ENCODE data around the gene NAA11. TPM values are rescaled to one million over a fixed set of nuclear protein-coding genes. Genes with fewer than 3 reads are reported as not detected.
A peak's percentile ranks its signal among the peaks of the same experiment; 100 is the strongest.
"Not testable (repeated sequence)": the region's sequence is repeated elsewhere in the genome, so short reads cannot be mapped to it uniquely, and the experiment has no call there.

Gene NAA11
- total RNA-seq, 2 donors from 2014 or later, result not detected

DNA sequence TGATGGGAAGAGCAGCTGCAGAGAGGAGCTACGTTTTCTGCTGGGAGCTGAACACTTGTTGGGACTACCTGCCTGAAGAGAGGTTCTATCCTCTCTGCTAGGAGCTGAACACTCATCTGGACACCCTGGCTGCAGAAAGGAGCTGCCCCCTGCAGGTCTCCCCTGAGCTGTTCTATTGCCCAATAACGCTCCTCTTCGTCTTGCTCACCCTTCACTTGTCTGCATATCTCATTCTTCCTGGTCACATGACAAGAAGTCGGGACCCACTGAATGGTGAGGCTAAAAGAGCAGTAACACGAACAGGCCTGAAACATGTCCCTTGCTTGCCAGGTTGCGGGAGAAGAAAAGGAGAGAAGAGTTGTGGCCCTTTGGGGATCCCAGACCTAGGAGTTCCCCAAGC is 27.8 kb downstream of the NAA11 start:
- H3K4me1 Mint-ChIP-seq (ENCODE audit: low read depth), result no peaks in the 10 kb centered on the region
- ATAC-seq (replicated peaks in 1 of 2), result no peak

DNA sequence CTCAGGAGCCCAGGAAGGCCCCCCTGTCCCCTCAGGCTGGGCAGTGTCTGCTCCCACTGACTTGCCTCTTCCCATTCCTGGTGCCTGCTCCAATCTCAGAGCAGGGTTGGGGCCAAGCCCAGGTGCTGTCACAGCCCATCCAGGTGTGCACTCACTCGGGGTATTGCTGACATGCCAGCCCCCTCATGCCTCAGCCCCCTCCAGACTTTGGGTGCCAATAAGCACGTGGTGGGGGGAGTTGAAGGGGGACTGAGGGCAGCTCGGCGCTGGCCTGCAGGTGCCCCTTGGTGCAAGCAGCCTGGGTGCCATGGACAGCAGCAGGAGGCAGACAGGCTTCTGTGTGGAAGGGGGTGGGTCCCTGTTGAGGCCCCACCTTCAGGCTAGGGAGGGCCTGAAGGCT is 28.4 kb downstream of the NAA11 start:
- DNase-seq (no peak), ATAC-seq (replicated peaks in 1 of 2) (no peak)
- H3K4me3 Mint-ChIP-seq, result no peak overlapping the region
- no peaks in the 10 kb centered on the region for H3K4me1 Mint-ChIP-seq (ENCODE audit: low read depth)
- H3K36me3 Mint-ChIP-seq (ENCODE audit: insufficient read depth in 2 of 2), result no peaks in the 10 kb centered on the region
- no peaks in the 10 kb centered on the region for H3K9me3 Mint-ChIP-seq
- H3K27me3 Mint-ChIP-seq (ENCODE audit: low read depth), result no peaks in the 10 kb centered on the region
- H3K27ac Mint-ChIP-seq, result no peak overlapping the region

More for the DNA sequence above, 27.8 kb downstream of the NAA11 start:
- H3K27me3 Mint-ChIP-seq (ENCODE audit: low read depth), result no peaks in the 10 kb centered on the region
- H3K9me3 Mint-ChIP-seq, result no peaks in the 10 kb centered on the region
- H3K36me3 Mint-ChIP-seq (ENCODE audit: insufficient read depth in 2 of 2), result no peaks in the 10 kb centered on the region
- no peak overlapping the region for H3K4me3 Mint-ChIP-seq
- H3K27ac Mint-ChIP-seq, result no peak overlapping the region
- DNase-seq, result no peak

DNA sequence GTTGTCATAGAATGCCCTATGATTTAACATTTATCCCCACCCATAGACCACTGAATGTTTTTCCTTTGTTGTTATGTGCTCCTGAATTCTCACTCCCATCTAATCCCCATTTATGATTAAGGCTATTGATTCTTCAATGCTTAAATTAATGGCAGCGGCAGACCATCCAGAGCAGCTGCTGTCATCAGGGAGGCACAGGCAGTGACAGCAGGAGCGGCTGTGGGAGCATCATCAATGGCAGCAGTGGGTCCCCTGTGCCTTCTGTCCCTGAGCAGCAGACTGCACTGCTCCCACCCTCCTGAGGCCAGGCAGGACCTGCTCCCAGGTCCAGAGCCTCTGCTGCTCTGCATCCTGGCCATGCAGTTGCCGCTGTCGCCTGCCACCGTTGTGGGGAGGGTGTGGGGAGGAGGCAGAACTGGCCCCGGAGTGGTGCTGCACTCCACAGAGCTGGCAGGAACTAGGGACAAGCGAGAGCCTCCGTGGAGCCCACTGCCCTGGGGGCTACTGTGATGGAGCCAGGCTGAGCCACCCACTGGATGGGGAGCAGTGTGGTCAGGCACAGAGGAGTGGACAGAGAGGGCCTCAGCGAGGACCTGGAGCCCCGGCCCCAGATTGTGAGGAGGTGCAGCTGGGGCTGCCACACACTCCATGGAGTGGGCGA is 29.0 kb downstream of the NAA11 start:
- ATAC-seq (replicated peaks in 1 of 2) (no peak), DNase-seq (no peak)
- no peaks in the 10 kb centered on the region for H3K36me3 Mint-ChIP-seq (ENCODE audit: insufficient read depth in 2 of 2)
- H3K27me3 Mint-ChIP-seq (ENCODE audit: low read depth), result no peaks in the 10 kb centered on the region
- no peak overlapping the region for H3K27ac Mint-ChIP-seq
- H3K4me1 Mint-ChIP-seq (ENCODE audit: low read depth), result no peaks in the 10 kb centered on the region
- no peak overlapping the region for H3K4me3 Mint-ChIP-seq
- H3K9me3 Mint-ChIP-seq, result no peaks in the 10 kb centered on the region

GRCh38 chr4:79295086-79295485 is 30.8 kb downstream of the NAA11 start:
- Mint-ChIP-seq H3K4me3 (no peak overlapping the region), H3K36me3 (ENCODE audit: insufficient read depth in 2 of 2) (no peaks in the 10 kb centered on the region), H3K27me3 (ENCODE audit: low read depth) (no peaks in the 10 kb centered on the region), H3K9me3 (no peaks in the 10 kb centered on the region), H3K27ac (no peak overlapping the region), H3K4me1 (ENCODE audit: low read depth) (no peaks in the 10 kb centered on the region)
- no peak for ATAC-seq (replicated peaks in 1 of 2)
- DNase-seq, result no peak

GRCh38 chr4:79294064-79294463 is 31.8 kb downstream of the NAA11 start:
- Mint-ChIP-seq H3K9me3 (no peaks in the 10 kb centered on the region), H3K36me3 (ENCODE audit: insufficient read depth in 2 of 2) (no peaks in the 10 kb centered on the region), H3K27me3 (ENCODE audit: low read depth) (no peaks in the 10 kb centered on the region), H3K27ac (no peak overlapping the region), H3K4me3 (no peak overlapping the region), H3K4me1 (ENCODE audit: low read depth) (no peaks in the 10 kb centered on the region)
- DNase-seq (no peak), ATAC-seq (replicated peaks in 1 of 2) (no peak)

GRCh38 chr4:79292008-79292407 is 33.9 kb downstream of the NAA11 start:
- DNase-seq, result no peak
- no peak overlapping the region for H3K27ac Mint-ChIP-seq
- no peaks in the 10 kb centered on the region for H3K4me1 Mint-ChIP-seq (ENCODE audit: low read depth)
- no peaks in the 10 kb centered on the region for H3K36me3 Mint-ChIP-seq (ENCODE audit: insufficient read depth in 2 of 2)
- no peak overlapping the region for H3K4me3 Mint-ChIP-seq
- no peaks in the 10 kb centered on the region for H3K27me3 Mint-ChIP-seq (ENCODE audit: low read depth)
- no peak for ATAC-seq (replicated peaks in 1 of 2)
- no peaks in the 10 kb centered on the region for H3K9me3 Mint-ChIP-seq

GRCh38 chr4:79290376-79290775 is 35.5 kb downstream of the NAA11 start:
- Mint-ChIP-seq H3K4me3 (no peak overlapping the region), H3K4me1 (ENCODE audit: low read depth) (no peaks in the 10 kb centered on the region)
- no peak for ATAC-seq (replicated peaks in 1 of 2)

DNA sequence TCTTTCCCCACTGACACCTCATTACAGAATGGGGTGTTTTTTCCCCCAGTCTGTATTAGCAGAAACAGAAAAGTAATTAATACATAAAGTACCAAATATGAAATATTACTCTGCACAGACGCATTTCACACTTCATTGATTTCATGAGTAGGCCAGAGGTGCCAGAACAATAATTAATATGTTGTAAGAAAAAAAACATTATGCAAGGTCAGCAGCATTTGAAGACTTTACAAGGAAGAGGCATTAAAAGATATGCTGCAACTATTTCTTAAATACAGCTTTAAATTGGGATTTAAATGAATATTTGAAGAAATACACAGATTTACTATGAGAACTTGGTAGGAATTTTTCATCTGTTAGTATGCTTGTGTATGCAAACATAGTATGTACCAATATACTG is 37.7 kb downstream of the NAA11 start:
- H3K4me1 Mint-ChIP-seq (ENCODE audit: low read depth), result no peaks in the 10 kb centered on the region
- no peak overlapping the region for H3K4me3 Mint-ChIP-seq
- no peaks in the 10 kb centered on the region for H3K36me3 Mint-ChIP-seq (ENCODE audit: insufficient read depth in 2 of 2)
- no peaks in the 10 kb centered on the region for H3K9me3 Mint-ChIP-seq
- no peaks in the 10 kb centered on the region for H3K27me3 Mint-ChIP-seq (ENCODE audit: low read depth)
- no peak for DNase-seq
- peak overlapping the region; percentile 46 for H3K27ac Mint-ChIP-seq
- no peak for ATAC-seq (replicated peaks in 1 of 2)

More at GRCh38 chr4:79290376-79290775, 35.5 kb downstream of the NAA11 start:
- no peak for DNase-seq
- no peaks in the 10 kb centered on the region for H3K9me3 Mint-ChIP-seq
- H3K27ac Mint-ChIP-seq, result no peak overlapping the region
- H3K36me3 Mint-ChIP-seq (ENCODE audit: insufficient read depth in 2 of 2), result no peaks in the 10 kb centered on the region
- H3K27me3 Mint-ChIP-seq (ENCODE audit: low read depth), result no peaks in the 10 kb centered on the region

GRCh38 chr4:79287718-79288117 is 38.1 kb downstream of the NAA11 start:
- ATAC-seq (replicated peaks in 1 of 2) (no peak), DNase-seq (no peak)
- Mint-ChIP-seq H3K27me3 (ENCODE audit: low read depth) (no peaks in the 10 kb centered on the region), H3K4me3 (no peak overlapping the region), H3K36me3 (ENCODE audit: insufficient read depth in 2 of 2) (no peaks in the 10 kb centered on the region), H3K9me3 (no peaks in the 10 kb centered on the region), H3K4me1 (ENCODE audit: low read depth) (no peaks in the 10 kb centered on the region), H3K27ac (peak overlapping the region; percentile 46)

- Mint-ChIP-seq H3K4me1 (ENCODE audit: low read depth) (no peaks in the 10 kb centered on the region), H3K36me3 (ENCODE audit: insufficient read depth in 2 of 2) (no peaks in the 10 kb centered on the region), H3K4me3 (no peak overlapping the region), H3K9me3 (no peaks in the 10 kb centered on the region), H3K27me3 (ENCODE audit: low read depth) (no peaks in the 10 kb centered on the region), H3K27ac (no peak overlapping the region)
- DNase-seq, result no peak
- ATAC-seq (replicated peaks in 1 of 2), result no peak
Observed at GRCh38 chr4:79287076-79287475, 38.8 kb downstream of the NAA11 start.

DNA sequence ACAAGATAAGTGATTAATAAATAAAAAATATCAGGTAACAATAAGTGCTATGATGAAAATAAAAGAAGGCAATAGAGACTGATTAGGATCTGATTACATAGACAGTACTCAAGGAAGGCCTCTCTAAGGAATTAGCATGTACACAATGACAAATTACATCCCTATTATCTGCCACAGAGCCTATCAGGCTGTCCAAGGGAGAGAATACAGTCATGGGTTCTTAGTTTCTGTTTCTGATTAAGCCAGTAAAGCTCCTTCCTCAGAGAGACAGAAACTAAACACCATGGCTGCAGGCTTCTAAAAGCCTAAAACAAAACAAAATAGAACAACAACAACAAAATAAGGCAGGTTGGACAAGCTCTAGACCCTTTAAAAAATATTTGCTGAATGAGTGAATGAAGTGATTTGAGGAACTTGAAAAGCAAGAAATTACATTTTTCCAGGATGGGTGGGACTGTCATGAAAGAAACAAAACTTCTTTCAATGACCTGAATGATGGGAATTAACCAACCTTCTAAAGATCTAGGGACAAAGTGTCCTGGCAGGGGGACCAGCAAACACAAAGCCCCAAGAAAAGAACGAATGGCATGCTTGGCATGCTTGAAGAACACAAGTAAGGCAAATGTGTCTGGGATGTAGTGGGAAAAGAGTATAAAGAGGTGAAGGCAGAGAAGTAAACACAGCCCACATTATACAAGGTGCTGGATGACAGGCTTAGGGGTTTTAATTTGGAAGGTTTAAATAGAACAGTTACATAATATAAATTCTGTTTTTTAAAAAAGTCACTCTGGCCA is 44.1 kb downstream of the NAA11 start:
- no peaks in the 10 kb centered on the region for H3K4me1 Mint-ChIP-seq (ENCODE audit: low read depth)
- no peak for ATAC-seq (replicated peaks in 1 of 2)
- no peaks in the 10 kb centered on the region for H3K36me3 Mint-ChIP-seq (ENCODE audit: insufficient read depth in 2 of 2)

DNA sequence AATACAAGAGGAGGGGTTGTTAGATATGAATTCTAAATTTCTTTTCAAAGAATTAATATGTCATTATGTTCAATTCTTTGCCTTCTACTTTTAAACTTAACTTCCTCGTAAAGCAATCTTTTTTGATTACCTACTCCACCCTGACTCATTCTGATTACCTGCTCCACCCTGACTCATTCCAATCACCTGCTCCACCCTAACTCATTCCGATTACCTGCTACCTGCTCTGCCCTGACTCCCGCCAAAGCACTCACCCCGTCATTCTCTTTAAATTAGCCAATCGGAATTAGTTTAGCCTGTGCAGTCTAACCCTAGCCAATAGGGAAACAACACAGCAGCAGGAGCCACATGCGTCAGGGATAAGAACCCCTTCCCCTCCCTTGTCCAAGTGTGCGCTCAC is 48.4 kb downstream of the NAA11 start:
- ATAC-seq (replicated peaks in 1 of 2); H3K27me3 Mint-ChIP-seq (ENCODE audit: low read depth); H3K27ac Mint-ChIP-seq; H3K36me3 Mint-ChIP-seq (ENCODE audit: insufficient read depth in 2 of 2); H3K4me1 Mint-ChIP-seq (ENCODE audit: low read depth); H3K9me3 Mint-ChIP-seq; H3K4me3 Mint-ChIP-seq; DNase-seq: not testable (repeated sequence)

More for the DNA sequence above, 44.1 kb downstream of the NAA11 start:
- H3K27me3 Mint-ChIP-seq (ENCODE audit: low read depth), result no peaks in the 10 kb centered on the region
- no peak overlapping the region for H3K27ac Mint-ChIP-seq
- no peaks in the 10 kb centered on the region for H3K9me3 Mint-ChIP-seq
- no peak for DNase-seq
- H3K4me3 Mint-ChIP-seq, result no peak overlapping the region

DNA sequence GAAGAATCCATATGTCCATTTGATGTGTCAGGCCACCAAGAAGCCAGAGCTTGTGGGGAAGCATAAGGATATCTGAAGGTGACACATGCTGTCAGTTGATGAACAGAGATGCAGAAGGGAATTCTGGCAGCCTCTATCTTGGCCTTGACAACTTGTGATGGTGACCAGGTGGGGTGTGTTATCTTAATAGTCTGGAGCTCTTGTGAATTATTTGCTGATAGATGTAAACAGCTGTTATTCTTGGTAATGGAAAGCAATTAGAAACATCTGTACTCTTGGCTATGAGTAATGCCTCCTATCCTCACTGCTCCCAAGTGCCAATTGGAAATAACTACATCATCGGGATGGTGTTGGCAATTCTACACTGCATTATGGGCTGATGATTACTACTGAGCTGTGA is 51.9 kb downstream of the NAA11 start:
- no peak overlapping the region for H3K4me3 Mint-ChIP-seq
- ATAC-seq (replicated peaks in 1 of 2) (no peak), DNase-seq (no peak)
- no peaks in the 10 kb centered on the region for H3K9me3 Mint-ChIP-seq
- H3K36me3 Mint-ChIP-seq (ENCODE audit: insufficient read depth in 2 of 2), result no peaks in the 10 kb centered on the region
- no peaks in the 10 kb centered on the region for H3K4me1 Mint-ChIP-seq (ENCODE audit: low read depth)
- H3K27me3 Mint-ChIP-seq (ENCODE audit: low read depth), result no peaks in the 10 kb centered on the region
- no peak overlapping the region for H3K27ac Mint-ChIP-seq

- Mint-ChIP-seq H3K27me3 (ENCODE audit: low read depth) (no peaks in the 10 kb centered on the region), H3K4me1 (ENCODE audit: low read depth) (no peaks in the 10 kb centered on the region), H3K4me3 (no peak overlapping the region), H3K9me3 (no peaks in the 10 kb centered on the region), H3K27ac (no peak overlapping the region), H3K36me3 (ENCODE audit: insufficient read depth in 2 of 2) (no peaks in the 10 kb centered on the region)
- DNase-seq, result no peak
- no peak for ATAC-seq (replicated peaks in 1 of 2)
Observed at GRCh38 chr4:79272761-79273160, 53.1 kb downstream of the NAA11 start.

Data from activated T-cell treated with anti-CD3 and anti-CD28 coated beads, Interleukin-2, amount 50 U/mL, for 72 hours (primary cell).